ENCODE measurements around the gene KRT16.

DNA sequence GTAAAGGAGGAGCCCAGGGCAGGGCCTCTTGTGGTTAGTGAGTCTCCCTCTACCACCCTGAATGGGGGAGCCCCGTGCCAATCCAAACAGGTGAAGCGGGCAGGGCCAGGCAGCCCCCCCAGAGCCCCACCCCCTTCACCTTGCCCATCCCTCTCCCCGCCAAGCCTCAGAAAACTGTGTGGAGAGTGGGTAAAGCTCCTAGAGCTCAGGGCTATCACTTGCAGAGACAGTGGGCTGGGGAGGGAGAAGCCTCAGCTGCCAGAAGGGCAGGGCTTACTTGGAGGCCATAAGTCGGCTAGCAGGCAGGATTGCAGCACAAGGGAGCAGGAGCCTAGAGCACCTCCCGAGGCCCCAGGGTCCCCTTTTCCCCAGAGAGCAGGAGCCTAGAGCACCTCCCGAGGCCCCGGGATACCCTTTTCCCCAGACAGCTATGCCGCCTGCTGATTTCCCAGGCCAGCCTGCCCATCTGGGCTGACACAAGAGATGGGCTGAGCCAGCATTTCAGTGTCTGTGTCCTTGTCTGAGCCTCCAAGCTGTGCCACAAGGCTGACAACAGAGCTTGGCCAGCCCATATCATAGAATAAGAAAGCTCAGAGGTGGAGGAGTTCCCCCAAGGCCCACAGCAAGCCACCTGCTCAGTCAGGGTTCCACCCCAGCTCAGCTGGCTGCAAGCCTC, 19.1 kb downstream of the KRT16 start:
- TF ChIP-seq YY1 (IDR thresholded peaks at IDR 0.05; ENCODE audit: insufficient read depth, insufficient read length) (no peak), ZNF274 (IDR thresholded peaks at IDR 0.05; ENCODE audit: low read depth, low read length) (no peak)

Data from NT2/D1 (cell line).